Keratinocyte (primary cell): ENCODE results near the gene ALK.

ENCODE experiments used
- EZH2 ChIP-seq: IDR thresholded peaks from one replicate; pipeline ENCODE4 v1.6.1; 2012; ENCODE audit warnings: inconsistent platforms, mild to moderate bottlenecking, low read length, moderate library complexity
- TF ChIP-seq, protein P1 (sequence below), 3 experiments: IDR thresholded peaks in 1 of 3; conservative IDR thresholded peaks in 1 of 3; optimal IDR thresholded peaks in 1 of 3; 2 replicates in 2 of 3; 3 replicates in 1 of 3; pipeline versions ENCODE3 to v1.5.1; 2011; ENCODE audit warnings: low read length in 3 of 3, mild to moderate bottlenecking in 3 of 3, moderate library complexity in 2 of 3, control low read depth in 1 of 3, inconsistent platforms in 1 of 3; ENCODE audit not compliant: insufficient read depth in 2 of 3; ENCODE audit errors: extremely low read depth in 1 of 3

DNA sequence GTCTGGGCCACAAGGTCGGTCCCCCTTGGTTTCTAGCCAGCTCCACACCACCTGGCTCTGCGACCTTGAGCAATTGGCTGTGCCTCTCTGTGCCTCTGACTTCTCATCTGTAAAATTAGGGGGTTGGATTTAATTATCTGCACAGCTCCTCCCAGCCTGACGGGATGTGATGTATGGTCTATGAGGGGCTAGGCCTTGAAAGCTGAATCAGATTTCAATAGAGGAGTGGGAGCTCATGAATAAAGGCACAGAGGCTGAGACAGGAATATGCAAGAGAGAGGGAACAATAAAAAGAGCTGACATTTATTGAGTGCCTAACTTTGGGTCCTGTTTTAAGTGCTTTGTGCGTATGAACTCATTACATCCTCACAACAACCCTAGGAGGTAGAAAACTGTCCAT, 104.7 kb downstream of the ALK start:
- TF ChIP-seq, protein P1, sequence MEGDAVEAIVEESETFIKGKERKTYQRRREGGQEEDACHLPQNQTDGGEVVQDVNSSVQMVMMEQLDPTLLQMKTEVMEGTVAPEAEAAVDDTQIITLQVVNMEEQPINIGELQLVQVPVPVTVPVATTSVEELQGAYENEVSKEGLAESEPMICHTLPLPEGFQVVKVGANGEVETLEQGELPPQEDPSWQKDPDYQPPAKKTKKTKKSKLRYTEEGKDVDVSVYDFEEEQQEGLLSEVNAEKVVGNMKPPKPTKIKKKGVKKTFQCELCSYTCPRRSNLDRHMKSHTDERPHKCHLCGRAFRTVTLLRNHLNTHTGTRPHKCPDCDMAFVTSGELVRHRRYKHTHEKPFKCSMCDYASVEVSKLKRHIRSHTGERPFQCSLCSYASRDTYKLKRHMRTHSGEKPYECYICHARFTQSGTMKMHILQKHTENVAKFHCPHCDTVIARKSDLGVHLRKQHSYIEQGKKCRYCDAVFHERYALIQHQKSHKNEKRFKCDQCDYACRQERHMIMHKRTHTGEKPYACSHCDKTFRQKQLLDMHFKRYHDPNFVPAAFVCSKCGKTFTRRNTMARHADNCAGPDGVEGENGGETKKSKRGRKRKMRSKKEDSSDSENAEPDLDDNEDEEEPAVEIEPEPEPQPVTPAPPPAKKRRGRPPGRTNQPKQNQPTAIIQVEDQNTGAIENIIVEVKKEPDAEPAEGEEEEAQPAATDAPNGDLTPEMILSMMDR (optimal IDR thresholded peaks at IDR 0.05 in 1 of 3, IDR thresholded peaks at IDR 0.05 in 1 of 3, conservative IDR thresholded peaks at IDR 0.05 in 1 of 3; ENCODE audit: extremely low read depth in 1 of 3, insufficient read depth in 2 of 3, low read length in 3 of 3): no peak
- no peak for TF ChIP-seq EZH2
